HG02870 (cell line): ENCODE measurements around the gene SMYD2.
"Not testable (repeated sequence)": the region's sequence is repeated elsewhere in the genome, so short reads cannot be mapped to it uniquely, and the experiment has no call there.

Experiments
- ATAC-seq: cut with Tn5 transposase; IDR thresholded peaks from one replicate; pipeline ENCODE4 v1.9.1; 2021; ENCODE audit warnings: mild to moderate bottlenecking, moderate library complexity; ENCODE audit not compliant: unreplicated experiment

The SMYD2 gene

DNA sequence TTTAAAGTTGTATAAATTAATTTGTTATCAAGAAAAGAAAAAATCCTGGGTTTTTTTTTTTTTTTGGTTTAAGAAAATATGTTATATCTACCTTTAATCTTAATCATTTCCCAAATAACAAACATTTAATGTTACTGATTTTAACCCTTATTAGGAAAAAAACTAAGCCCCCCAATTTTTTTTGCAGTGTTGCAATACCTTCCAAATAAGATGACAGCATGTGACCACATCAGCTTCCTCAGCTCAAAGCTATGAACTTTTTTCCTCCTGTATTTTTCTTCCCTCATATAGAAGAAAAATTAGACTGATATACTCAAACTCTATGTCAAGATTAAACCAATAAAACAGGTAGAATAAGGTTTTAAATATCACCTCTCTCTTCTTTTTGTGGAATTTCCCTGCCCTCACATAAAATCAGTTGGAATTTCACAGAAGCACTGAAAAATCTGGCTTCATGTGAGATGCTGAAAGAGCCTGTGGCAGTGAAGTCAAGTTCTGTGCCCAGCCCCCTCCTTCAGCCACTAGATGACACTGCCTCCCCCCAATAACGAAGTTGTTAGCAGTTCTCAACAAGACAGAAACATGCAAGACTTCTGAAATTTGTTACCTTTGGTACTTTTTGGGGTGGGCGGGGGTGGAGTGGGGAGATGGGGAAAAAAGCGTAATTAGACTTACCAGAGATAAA, 9.6 kb upstream of the SMYD2 start:
- no peak for ATAC-seq

DNA sequence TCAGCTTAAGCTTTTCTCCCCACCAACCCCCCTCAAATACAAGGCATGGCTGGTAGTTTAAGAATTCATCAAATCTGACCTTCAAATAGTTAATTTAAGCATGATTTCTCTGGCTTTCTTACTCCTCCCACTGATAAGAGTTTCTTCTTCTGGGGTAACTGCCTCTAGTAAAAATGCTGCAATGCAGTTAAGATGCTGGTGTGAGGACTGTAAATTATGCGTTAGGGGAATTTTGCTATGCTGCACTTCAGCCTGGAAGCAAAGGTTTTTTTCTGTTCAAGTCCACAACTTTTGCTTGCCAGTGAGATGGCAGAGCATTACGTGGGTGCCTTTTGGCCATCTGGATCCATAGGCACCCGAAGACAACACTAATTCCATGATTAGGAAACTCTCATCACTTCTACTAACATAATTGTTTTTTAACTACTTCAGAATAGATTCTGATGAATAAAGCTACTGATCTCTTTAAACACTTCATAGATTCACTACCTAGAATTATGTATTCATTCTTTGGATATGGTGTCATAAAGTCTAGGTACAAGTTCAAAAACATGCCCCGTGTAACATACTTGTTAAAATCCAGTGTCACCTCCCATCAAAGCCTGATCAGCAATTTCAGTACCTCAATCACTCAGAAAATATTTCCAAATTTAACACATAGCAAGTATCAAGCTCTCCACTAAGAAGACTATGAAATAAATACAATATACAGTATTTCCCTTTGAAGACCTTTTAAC, 8.8 kb upstream of the SMYD2 start:
- ATAC-seq = no peak

DNA sequence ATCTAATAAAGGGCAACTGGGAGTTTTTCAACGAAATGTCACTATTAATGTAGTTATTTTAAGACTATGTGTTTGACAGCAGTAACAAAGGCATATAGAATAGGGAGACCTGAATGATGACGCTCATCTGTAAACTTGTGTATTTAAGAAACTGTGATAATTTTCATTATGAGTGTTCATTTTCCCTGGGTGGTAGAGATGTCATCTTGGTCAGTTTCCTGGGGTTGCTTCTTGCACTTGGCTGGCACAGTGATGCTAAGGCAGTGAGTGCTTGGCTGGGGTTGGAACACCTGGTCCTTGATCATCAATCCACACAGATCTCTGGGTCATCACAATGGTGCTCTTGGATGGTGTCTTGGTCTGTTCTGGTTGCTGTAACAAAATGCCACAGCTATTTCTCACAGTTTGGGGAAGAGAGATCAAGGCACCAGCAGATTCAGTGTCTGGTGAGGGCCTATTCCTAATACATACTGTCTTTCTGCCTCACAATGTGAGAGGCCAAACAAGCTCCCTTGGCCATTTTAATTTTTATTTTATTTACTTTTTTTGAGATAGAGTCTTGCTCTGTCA, 7.9 kb upstream of the SMYD2 start:
- ATAC-seq = no peak

DNA sequence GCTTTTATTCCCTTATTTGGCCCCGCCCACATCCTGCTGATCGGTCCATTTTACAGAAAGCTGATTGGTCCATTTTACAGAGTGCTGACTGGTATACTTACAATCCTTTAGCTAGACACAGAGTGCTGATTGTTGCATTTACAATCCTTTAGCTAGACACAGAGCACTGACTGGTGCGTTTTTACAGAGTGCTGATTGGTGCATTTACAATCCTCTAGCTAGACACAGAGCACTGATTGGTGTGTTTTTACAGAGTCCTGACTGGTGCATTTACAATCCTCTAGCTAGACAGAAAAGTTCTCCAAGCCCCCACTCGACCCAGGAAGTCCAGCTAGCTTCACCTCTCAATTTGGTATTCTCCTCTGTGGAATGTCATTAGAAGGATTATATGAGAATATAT, 5.3 kb upstream of the SMYD2 start:
- not testable (repeated sequence) for ATAC-seq

DNA sequence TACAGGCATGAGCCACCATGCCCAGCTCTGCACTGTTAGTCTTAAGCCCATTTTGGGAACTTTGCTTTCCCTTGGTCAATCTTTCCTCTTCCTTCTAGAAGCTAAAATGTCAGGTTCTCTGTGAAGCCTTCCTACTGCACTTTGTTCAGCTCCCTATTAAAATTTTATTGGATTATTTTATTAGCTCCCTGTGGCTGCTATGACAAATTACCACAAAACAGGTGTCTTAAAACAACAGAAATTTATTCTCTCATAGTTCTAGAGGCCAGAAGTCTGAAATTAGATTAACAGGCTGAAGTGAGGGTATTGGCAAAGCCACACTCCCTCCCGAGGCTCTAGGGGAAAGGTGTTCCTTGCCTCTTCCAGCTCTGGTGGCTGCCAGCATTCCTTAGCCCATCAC, 4.2 kb upstream of the SMYD2 start:
- no peak for ATAC-seq

DNA sequence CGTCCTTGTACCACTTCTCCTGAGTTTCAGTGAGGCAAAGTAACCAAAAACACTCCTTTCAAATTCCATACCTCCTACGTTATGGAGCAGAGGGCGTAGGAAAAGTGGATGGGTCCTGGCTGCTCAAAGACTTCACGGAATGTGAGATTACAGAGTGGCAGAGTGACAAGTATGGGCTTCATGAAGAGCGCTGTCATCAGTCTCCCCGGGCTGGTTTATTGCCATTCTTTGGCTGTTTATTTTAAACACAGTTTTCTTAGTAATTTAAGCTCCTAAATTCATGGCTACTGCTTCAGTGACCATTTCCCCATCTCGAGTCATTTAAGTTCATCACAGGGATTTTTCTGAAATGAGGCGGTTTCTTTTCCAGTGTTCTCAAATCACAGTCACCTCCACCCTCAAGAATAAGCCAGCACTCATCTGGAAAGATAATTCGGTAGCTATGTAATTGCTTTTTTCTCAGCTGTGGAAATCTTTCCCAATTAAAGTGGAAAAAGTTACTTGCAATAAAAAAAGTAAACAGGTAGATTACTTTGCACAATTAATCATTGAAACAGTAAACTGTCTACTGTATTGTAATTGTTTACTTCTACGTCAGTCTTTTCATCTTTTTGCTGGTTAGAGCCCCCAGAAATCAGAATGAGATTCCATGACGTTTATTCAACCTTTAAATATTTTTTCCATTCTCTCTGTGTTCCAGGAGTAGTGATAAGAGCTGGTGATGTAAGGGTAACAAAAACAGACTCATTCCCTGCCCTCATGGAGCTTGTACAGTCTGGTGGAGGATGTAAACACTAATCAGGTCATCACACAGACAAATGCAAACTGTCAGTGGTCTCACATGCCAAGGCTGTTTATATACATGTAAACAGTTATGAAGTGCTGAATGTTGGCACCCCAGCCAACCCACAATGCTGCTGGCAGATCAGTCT, 3.0 kb upstream of the SMYD2 start:
- no peak for ATAC-seq

DNA sequence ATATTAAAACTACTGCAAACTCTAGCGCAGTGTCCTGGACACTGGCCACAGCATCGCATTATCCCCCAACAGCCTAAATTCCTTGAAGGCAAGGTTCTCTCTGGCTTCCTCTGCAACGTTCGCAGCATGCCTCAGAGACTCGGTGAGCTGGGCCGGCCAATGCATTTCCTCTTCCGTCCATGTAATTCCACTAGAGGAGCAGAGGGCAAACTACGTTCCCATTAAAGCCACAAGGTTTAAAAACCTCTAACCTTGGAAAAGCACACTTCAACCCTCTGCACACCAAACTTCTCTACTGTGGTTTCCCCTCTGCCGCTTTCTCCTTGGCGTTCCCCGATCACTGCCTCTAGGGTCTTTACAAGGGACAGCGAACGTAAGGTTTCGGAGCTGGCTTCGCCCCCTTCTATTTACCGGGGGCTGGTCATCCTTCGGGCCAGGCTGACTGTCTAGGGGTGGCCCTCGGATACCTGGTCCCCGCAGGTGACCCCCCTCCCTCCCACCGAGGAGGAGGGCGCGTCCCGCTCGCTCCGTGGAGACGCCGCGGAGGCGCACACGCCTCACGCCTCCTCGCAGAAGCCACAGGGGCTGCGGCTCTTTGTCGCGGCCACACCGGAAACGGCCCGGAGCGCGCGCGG, 456 bp upstream of the SMYD2 start:
- ATAC-seq = peak; percentile 42

DNA sequence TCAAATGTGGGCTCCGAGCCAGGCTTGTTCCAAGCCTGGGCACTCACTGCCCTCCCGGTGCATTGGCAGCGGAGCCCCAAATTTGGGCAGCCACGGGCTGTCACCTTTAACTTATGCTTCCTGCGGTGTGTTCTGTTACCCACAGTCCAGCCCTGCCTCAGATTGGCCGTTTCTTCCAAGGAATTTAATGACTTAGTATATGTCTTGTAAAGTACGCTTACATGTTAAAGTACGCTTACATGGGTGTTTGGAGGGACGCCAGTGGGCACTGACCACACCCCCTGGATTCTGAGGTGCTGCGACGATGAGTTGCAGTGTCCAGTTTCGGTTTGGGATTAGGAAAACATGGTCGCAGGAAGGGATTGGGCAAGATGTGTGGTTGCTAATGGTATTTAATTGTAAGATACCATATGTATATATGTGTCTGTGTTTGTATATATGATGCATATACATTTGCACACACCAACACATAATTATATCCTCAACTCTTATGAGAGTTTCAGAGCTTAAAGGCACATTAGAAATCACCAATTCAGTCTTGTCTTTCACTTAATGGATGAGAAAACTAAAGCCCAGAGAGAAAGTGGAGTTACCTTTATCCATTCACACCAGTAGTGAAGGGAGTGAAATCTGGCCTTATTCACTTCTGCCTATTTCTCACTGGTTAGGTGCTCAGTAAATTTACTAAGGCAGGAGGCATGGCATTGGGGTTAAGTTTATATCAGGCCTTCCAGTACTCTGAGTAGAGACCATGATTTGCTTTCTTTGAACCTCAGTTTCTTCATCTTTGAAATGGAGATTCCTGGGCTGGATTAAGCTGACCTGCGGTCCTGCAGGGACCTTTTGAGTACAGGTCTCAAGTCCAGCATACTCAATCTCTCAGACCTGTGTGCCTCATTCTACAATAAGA, 1.0 kb downstream of the SMYD2 start:
- no peak for ATAC-seq

DNA sequence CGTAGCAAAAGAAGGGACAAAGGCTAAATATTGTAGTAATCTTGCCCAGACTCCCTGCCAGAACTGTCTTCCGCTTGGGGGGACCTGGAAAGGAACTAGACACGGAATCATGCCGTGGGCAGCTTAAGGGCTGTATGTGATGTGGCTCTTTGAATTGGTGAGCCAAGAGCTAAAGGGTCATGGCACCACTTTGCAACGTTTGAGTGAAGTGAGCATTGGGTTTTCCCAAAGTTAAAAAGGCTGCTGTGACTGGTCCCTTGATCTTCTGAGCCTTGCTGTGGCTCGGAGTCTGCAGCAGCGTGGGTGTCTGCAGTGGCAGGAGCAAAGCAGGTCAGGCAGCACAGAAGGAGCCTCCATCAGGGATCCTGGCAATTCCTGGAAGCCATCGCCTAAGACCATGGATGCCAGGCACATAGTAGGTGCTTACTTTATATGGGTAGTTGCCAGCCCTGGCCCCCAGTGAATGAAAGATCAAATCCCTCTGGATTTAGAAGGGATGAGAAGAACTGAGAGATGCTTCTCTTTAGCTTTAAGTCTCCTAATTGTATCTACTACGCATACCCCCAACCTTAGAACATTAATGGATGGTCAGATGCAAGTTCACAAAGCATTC, 1.8 kb downstream of the SMYD2 start:
- ATAC-seq = no peak

DNA sequence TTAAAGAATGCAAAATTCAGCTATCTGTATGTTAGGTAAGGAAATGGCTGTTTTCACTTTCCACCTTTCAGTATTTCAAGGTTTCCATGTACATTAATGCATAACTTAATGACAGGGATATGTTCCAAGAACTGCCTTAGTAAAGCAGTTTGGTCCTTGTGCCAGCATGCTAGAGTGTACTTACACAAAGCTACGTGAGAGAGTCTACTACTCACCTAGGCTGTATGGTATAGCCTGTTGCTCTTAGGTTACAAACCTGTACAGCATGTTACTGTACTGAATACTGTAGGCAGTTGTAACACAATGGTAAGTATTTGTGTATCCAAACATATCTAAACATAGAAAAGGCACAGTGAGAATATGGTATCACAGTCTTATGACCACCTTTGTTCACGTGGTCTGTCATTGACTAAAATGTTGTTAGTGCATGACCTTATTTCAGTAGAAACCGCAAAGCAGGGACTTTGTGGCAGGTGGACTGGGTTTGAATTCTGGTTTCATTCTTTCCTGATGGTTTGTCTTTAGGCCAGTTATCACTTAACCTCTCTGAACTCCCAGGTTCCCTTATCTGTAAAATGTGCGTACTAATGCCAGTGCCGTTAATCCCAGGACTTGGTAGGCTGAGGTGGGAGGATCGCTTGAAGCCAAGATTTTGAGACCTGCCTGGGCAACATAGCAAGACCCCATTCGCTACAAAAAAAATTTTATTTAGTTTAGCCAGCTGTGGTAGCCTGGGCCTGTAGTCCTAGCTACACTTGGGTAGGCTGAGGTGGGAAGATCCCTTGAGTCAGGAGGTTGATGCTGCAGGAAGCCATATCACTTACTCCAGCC, 4.9 kb downstream of the SMYD2 start:
- ATAC-seq = no peak

DNA sequence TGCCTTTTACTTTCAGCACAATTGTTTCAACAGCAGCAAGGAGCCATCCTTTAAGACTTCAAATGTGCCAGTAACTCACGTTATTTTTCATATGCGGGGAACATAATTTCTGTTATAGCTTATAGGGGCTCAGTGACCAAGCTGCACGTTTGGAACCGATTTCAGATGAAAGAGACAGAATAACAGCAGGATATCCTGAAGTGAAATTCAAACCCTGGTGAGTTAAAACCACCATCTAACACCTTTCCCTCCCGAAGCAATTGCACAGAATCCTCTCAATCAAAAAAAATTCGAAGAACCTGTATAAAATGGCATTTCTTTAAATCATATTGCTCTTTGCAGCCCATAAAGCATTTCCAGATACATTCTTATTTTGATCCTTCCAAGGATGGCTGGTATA, 6.9 kb downstream of the SMYD2 start:
- no peak for ATAC-seq

DNA sequence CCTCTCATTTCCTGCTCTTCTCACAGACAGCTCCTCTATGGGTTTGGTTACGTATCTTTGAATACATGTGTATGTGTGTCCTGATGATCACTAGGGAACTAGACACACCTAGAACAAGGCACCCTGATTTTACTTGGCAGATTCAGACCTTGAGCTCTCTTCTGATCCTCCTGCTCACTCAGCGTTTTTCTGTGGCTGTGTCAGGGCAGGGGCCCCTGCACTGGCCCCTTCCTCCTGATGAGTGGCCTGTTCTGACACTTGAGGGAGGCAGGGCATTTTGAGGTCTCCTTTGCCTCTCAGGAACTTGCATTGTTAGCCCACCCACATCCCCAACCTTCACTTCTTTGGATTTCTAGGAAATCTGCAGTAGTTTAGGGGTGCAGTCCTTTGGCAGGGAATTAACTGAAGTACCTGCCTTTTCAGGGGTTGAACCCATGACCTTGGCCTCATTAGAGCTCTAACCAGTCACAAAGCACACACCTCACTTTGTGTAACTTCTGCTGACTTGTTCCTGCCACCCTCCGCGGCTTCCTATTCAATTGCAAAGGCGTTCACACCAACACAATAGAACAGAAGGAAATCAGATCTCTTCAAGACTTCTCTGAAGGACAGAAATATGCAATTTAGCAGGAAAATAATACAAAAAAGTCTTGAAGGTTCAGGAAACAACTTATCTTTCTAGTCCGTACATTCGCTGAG, 8.8 kb downstream of the SMYD2 start:
- ATAC-seq = no peak

DNA sequence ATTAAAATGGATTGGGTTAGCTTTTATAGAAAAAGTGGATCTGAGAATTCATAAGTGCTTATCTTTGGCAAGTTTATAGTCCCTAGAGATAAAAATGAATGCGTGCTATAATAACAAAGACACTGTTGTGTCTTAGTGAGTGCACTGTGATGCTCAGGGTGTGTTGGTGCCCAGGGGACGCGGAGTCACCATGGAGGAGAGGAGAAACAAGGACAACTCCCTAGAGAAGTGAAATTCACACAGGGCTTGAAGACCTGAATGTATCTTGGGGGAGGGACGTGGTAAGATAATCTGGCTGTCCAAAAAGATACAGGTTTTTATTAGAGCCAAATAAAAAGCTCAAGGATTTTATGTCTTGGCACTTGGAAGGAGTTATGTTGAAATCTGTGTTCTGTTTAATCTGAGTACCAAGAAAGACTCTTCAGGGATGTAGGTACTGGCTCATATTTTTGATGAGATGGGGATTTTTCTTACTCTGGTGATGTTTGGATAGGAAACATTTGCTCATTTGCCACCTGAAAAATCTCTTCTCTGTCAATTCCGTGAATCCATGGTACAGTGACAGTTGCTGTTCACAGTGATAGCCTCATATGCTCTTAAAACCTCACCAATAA, 9.6 kb downstream of the SMYD2 start:
- no peak for ATAC-seq

DNA sequence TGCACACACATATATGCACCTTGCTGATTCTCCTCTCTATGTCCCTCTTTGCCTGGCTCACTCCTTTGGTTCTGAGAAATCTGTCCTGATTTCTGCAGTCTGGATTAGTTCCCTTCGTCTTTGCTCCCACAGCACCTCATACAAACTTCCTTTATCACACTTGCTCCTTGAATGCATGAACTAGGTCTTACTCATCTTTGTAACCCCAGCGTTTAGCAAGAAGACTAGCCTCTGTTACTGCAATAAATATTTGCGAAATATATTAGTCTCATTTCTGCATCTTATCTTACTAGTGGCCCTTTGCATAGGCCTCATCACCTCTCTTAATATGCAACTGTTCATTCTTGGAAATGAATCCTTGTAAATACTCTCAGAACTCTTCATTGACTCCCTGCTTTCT, 11.4 kb downstream of the SMYD2 start:
- ATAC-seq = no peak

DNA sequence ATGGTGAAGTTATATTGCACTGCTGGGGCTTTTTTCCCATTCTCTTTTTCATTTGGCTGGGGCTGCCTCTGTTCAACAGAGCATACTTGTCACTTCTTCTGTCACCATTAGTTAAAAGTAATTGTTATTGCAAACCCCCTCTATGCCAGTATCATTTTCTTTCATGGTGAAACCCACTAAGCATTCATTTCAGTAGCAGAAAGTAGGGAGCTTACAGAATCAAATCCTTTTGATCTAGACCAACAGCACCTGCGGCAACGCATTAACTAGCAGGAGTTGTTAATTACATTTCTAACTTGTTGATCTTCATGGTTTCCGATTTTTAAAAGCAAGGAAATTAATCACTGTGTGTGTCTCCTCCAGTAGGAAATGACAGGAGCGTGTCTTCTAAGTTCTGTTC, 15.0 kb downstream of the SMYD2 start:
- ATAC-seq = peak; percentile 45

DNA sequence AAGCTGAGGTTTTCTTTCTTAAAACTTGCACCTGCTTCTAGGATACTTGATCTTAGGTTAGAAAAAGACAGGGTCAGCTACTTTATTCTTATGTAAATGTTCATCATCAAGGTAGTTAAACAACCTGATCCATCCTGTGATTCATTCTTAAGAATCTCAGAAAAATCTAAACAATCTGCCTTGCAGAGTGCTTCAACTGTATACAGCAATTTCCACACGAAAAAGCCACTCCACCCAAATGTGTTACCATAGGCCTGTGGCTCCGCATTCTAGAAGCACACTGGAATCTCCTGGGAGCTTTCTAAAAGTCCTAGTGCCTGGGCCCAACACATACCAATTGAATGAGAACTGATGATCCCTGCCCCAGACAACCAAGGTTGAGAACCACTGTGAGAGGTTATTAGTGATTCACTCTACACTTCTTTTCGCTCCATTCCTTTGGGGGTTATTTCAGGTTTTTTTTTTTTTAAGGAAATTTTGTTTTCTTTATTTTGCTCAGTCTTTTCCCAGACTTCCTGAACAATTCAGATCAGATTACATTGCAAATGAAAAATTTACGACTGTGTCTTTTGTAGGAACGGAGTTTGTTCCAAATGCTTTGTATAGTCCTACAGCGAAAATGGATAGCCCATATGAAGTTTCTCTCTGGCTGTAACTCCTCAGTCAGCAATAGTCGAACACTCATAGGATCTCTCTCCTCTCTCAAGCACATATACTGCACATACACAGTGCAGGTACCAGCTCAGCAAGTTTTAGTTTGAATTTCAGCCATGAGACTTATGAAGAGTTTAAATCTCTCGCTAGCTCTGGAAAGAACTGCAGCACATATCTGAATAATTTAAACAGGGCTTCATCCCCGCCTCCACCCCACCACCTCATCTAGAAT, 16.1 kb downstream of the SMYD2 start:
- ATAC-seq = no peak
